A204.1 (cell line): ENCODE results near the gene CACNA1C.
"Not testable (repeated sequence)": the region's sequence is repeated elsewhere in the genome, so short reads cannot be mapped to it uniquely, and the experiment has no call there.

ENCODE experiments used
- FAIRE-seq: peaks from 2 replicates; lab custom pipeline; 2012; peaks lifted over from hg19 to GRCh38; lab: Jason Lieb, UNC

The CACNA1C gene

DNA sequence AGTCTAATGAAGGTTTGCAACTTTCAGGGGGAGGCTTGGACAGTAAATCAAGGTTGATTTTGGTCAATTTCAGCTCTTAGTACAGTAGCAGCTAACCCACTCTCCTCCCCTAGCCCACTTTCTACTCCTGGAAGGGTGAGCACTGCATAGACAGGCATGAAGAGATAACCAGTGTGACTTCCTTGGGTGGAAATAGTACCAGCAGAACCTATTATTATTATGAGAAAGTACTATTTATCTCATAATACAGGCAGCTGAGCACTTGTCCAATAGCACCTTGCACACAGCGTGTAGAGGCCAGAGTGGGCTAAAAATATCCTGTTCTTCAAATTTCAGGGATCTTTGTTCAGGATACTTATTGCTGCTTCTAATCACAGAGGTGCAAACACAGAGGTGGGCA is 645.8 kb downstream of the CACNA1C start:
- no peak for FAIRE-seq

DNA sequence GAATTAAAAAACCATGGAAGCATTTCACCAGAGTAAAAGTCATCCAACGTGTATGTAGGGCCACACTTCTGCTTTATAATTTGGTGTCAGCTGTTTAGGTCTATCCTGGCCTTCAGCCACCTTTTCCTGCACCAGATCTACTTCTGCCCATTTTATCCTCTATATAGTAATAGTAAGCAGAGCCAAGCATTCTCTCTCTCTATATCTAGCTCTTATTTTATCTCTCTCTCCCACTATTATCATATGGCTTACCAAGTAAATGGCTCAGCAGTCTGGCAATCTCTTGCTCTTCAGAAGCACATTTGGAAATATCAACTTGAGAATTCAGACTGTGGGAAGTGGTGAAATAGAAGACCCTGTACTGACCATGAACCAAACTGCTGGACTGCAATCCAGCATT is 657.9 kb downstream of the CACNA1C start:
- FAIRE-seq: no peak

DNA sequence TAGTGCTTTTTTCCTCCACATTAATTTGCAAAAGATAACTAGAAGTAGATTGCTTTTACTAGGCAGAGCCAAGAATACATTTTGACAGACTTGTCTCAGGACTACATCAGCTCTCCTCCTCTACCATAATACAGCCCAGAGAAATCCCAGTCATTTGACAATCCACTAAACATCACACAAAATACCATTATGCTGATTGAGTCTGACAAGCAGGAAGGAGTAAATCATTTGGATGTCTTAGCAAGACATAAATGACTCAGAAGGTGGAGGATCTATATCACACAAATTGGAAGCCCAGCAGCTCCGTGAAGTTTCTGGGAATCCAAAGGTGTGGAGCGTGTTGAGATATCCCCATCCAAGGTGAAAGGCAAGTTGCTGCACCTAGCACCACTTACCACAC is 666.6 kb downstream of the CACNA1C start:
- no peak for FAIRE-seq

DNA sequence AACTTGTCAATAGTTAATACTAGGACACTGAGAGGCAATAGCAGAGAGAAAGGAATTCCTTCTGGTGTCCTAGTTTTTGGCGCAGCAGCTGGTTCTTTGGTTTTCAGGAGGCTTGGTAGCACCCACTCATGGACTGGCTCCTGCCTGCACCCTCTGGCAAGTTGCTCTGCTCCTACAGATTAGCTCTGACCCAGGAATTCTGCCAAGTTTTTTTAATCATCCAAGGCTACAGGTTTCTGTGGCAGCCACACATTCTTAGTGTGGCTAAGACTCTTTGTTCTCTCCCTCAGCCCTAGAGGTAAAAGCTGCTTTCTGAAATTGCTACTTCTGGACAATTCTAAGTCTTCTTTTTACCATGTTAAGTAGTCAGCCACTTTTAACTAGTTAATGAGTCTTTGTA is 670.0 kb downstream of the CACNA1C start:
- FAIRE-seq: no peak

DNA sequence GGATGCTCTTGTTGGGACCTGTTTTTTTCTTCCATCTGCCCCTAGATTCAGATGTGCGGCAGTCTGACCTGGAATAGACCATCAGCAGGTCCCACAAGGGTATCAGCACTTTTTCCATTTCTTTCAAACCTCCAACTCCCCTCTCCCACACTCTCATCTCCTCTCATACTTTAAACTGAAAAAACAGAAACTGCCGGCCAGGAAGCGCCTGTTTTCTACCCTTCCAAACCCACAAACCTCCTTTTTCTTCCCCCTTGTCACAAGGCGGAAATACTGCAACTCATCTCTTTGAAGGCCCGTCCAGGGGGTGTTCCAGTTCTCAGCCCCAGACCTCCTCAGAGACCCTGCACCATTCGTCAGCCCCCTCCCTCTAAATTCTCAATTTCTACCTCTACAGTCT is 679.5 kb downstream of the CACNA1C start:
- FAIRE-seq: no peak

DNA sequence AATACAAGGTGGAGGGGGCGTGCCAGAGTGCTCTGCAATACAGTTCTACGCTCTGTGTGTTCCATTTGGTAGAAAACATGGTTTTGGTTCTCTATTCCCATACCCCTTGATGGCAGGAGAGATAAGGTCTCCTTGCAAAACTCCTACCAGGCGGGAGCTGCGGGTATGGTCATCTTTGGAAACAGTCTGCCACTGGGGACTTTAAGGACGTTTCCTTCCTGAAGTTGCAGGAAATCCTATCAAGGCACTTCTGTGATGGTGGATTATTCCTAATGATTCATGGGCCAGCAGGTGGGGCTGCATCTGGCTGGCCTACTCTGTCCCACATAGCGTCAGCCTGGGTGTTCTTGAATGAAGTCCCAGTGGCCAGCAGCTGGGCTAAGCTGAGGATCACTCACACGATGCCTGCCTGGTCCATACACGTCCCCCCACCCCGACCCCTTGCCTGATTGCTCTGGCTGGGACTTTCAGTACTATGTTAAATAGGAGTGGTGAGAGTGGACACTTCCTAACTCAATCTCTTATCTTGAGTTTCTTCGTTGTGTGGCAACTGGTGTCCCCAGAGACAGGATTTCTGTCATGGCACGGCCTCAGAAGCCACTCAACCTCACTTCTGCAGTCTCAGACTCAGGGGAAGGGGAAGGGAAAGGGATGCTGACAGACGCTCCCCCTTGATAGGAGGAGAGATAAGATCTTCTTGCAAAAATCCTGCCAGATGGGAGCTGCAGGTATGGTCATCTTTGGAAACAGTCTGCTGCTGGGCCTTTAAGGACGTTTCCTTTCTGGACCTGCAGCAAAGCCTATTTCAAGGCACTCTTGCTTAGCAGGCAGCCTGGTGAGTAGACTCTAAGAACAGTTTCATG is 680.9 kb downstream of the CACNA1C start:
- FAIRE-seq: no peak

DNA sequence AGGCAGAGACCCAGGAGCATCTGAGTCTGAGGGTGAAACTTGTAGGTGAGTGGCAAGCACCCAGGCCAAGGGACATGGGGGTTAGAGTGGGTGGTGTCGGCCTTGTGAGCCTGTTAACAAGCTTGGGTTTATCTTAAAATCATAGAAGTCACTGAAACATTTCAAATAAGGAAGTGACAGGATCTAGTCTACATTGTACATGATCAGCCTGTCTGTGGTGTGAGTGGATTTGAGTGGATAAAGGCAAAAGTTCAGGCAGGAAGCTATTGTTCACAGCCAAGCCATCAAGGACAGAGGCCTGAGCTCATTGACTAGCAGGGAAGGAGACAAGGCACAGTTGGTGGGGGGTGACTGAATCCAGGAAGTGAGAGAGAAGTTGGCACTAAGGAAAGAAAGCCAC is 682.6 kb downstream of the CACNA1C start:
- FAIRE-seq: no peak

DNA sequence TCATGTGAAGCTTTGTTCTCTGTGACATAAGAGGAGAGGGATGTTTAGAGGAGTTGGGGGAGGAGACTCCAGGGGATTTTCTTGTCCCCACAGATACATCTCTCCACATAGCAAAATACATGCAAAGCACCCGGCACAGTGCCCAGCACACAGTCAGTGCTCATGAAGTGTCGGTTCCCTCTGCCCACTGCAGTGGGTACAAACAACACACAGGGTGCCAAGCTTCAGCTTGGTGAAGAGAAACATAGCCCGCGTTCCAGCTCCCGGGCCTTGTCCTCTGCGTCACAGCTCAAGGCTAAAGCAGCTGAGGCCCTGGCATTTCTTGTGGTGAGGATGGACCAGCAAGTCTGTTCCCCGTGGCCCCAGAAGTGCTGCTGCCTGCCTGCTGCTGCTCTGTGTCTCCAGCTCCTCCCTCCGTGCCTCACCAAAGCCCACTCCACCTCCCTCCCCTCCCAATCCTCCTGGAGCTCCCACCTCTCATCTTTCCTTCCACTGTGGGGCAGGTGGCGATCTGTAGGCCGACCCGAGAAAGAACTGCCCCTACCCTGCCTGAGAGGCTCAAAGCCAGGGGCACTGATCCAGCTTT is 685.0 kb downstream of the CACNA1C start:
- FAIRE-seq: no peak

DNA sequence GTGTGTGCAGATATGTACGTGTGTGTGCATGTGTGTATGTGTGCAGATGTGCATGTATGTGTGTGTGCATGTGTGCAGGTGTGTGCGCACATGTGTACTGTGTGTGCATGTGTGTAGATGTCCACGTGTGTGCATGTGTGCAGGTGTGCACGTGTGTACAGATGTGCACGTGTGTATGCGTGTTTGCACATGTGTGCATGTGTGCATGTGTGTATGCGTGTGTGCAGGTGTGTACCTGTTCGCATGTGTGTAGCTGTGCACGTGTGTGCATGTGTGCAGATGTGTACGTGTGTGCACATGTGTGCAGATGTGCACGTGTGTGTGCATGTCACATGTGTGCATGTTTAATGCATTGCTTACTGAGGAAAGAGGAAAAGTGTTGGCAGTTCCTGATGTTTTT is 686.3 kb downstream of the CACNA1C start:
- no peak for FAIRE-seq

DNA sequence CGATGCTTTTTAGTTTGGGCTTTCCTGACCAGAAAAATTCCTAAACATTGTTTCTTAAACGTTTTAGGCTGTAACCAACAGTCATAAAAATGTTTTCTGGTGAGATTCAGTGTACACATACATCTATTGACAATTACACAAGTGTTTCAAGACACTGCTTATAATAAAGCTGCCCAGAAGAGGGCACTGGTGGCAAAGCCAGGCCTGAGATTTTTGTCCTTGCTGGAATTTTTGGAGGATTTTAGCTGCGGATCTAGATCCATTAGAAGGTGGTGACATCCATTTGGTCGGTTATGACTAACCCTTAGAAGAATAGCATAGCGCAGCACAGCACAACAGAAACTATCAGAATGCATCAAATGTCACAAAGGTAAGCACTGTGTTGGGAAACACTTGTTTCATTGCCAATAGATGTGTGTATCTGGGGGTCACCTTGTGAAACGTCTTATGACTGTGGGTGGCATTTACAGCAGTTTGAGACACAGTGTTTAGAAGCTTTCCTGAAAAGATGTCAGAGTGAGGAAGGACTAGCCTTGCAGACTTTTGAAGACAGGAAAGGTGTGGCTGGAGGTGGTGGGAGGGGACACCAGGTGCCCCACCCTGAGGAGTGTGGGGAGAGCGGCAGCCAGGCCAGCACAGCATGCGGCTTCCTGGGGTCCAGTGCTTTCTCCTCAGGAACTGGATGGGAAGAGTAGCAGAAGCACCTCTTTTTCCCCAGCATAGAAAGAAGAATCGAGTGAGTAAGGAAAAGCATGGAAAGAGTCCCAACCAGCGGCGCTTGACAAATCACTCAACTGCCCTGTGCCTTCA is 687.2 kb downstream of the CACNA1C start:
- peak; percentile 80 for FAIRE-seq

DNA sequence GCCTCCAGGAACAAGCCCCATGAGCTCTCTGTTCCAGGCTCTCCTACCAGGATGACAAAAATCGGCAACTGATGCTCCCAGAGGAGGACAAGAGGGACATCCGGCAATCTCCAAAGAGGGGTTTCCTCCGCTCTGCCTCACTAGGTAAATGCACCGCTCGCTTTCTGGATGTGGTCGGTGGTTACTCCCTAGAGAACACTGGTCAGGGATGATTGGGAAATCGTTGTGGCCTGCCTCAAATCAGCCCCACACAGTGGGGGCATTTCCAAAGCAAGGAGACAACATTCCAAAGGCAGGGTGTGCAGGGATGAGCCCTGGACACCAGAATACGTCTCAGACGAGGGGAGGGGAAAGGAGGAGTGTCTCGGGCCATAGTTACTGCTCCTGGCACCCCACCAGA is 689.2 kb downstream of the CACNA1C start:
- not testable (repeated sequence) for FAIRE-seq

DNA sequence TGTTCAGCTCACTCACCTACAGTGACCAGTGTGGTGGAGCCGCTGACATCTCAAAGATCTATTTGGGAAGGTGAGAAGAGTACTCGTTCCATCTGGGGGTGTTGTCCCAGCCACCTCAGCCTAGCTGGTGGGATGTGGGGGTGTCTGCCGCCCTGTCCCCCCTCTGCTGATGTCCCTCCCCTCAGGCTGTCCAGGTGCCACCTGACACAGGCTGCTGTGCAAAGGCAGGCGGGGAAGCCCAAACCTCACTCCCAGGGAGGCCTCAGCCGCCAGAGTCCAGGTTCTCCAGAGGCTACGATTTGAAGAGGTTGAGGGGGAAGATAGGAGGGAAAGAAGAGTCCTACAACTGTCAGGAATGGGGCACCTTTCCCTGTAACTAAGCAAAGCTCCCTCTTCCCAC is 690.7 kb downstream of the CACNA1C start:
- no peak for FAIRE-seq

DNA sequence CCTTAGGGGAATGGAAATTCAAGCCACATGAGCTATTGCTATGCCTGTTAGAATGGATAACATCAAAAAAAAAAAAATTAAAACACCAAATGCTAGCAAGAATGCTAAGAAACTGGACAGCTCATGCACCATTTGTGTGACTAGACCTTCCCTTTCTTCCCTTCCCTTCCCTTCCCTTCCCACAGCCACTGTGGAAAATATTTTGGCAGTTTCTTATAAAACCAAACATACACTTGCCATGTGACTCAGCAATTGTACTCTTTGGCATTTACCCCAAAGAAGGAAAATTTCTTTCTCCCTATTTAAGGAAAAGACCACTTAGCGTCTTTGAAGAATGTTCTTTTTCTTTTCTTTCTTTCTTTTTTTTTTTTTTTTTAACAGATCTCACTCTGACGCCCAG is 692.9 kb downstream of the CACNA1C start:
- no peak for FAIRE-seq
